ENCODE data around the gene STON1. TPM values are rescaled to one million over a fixed set of nuclear protein-coding genes. Genes with fewer than 3 reads are reported as not detected.

Gene STON1
- total RNA-seq, 1 experiment from 2014 or later, result 5.5 TPM

DNA sequence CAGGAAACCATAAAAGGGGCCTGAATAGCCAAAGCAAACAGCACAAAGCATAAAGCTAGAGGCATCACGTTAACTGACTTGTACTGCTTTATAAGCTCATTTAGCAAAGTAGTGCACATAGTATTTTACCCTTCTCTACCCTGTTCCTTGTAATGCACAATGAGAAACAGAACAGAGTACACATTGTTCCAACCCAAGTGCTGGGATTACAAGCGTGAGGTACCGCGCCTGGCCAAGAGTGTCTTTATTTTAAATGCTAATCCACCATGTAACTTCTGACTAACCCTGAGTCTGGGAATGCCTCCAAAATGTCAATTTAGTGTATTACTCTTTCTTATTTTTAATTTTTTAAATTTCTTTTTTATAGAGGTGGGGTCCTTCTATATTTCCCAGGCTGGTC lies 46.4 kb upstream of the STON1 start:
- Mint-ChIP-seq H3K4me3 (no peak overlapping the region), H3K4me1 (no peaks in the 10 kb centered on the region), H3K27me3 (ENCODE audit: low read depth) (no peaks in the 10 kb centered on the region), H3K27ac (no peak overlapping the region), H3K36me3 (ENCODE audit: insufficient read depth in 1 of 3, low read depth in 3 of 3) (peaks cover 0 to 45% (median 21%) of the 10 kb centered on the region in 3 experiments; a peak in 6 of 7 replicates), H3K9me3 (no peaks in the 10 kb centered on the region)
- H3K18ac ChIP-seq (ENCODE audit: insufficient read length, low read depth, low read length), result no peak overlapping the region
- H3K9me3 ChIP-seq (ENCODE audit: control insufficient read depth, low read depth, low read length), result no peaks in the 10 kb centered on the region
- H3K9ac ChIP-seq (ENCODE audit: extremely low read depth, insufficient read length, low read length), result no peak overlapping the region
- H4K8ac ChIP-seq (replicated peaks; ENCODE audit: insufficient read length, low read depth, low read length), result no peak overlapping the region
- H4K5ac ChIP-seq (ENCODE audit: insufficient read length, low read depth, low read length), result no peak overlapping the region
- no peak overlapping the region for H3K27ac ChIP-seq (ENCODE audit: insufficient read length, low read depth, low read length)
- no peak overlapping the region for H4K91ac ChIP-seq (ENCODE audit: insufficient read length, low read depth, low read length)
- H3K27me3 ChIP-seq (ENCODE audit: insufficient read depth, low read length), result no peaks in the 10 kb centered on the region
- no peak overlapping the region for H2BK15ac ChIP-seq (ENCODE audit: low read depth, low read length)
- H2BK120ac ChIP-seq (ENCODE audit: low read depth, low read length, poor library complexity, severe bottlenecking), result no peak overlapping the region
- TF ChIP-seq, protein P1, sequence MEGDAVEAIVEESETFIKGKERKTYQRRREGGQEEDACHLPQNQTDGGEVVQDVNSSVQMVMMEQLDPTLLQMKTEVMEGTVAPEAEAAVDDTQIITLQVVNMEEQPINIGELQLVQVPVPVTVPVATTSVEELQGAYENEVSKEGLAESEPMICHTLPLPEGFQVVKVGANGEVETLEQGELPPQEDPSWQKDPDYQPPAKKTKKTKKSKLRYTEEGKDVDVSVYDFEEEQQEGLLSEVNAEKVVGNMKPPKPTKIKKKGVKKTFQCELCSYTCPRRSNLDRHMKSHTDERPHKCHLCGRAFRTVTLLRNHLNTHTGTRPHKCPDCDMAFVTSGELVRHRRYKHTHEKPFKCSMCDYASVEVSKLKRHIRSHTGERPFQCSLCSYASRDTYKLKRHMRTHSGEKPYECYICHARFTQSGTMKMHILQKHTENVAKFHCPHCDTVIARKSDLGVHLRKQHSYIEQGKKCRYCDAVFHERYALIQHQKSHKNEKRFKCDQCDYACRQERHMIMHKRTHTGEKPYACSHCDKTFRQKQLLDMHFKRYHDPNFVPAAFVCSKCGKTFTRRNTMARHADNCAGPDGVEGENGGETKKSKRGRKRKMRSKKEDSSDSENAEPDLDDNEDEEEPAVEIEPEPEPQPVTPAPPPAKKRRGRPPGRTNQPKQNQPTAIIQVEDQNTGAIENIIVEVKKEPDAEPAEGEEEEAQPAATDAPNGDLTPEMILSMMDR (conservative IDR thresholded peaks at IDR 0.05), result no peak
- WGBS (ENCODE audit: extremely low coverage, insufficient read length, low lambda C conversion rate), result no CpG with 5 or more reads among the region's 4 CpGs
- H3K79me2 ChIP-seq (ENCODE audit: insufficient read depth, low read length), result no peaks in the 10 kb centered on the region
- H3K14ac ChIP-seq (ENCODE audit: insufficient read depth, low read length), result no peak overlapping the region
- H4K20me1 ChIP-seq (ENCODE audit: control insufficient read depth, insufficient read depth, insufficient read length), result no peaks in the 10 kb centered on the region
- no peak overlapping the region for H3K23ac ChIP-seq (ENCODE audit: insufficient read length, low read depth, low read length)
- H2BK12ac ChIP-seq (ENCODE audit: insufficient read length, low read depth, low read length), result no peak overlapping the region
- no peak for DNase-seq
- no peaks in the 10 kb centered on the region for H3K23me2 ChIP-seq (ENCODE audit: insufficient read length, low read depth, low read length, poor library complexity, severe bottlenecking)
- no peak overlapping the region for H2AFZ ChIP-seq (ENCODE audit: low read length)
- no peak overlapping the region for H3K56ac ChIP-seq (ENCODE audit: insufficient read length, low read depth, low read length)
- H3K4me1 ChIP-seq (ENCODE audit: insufficient read depth, low read length), result no peaks in the 10 kb centered on the region
- H3K79me1 ChIP-seq (ENCODE audit: insufficient read depth, low read depth, low read length, poor library complexity, severe bottlenecking), result no peaks in the 10 kb centered on the region
- H3K4me2 ChIP-seq (ENCODE audit: insufficient read depth, insufficient read length, low read length), result no peak overlapping the region
- H3K4ac ChIP-seq (ENCODE audit: low read depth, low read length), result no peak overlapping the region
- H2AK5ac ChIP-seq (ENCODE audit: insufficient read length, low read length), result no peak overlapping the region
- H3T11ph ChIP-seq (ENCODE audit: low read length), result no peak overlapping the region
- no peak overlapping the region for H2BK5ac ChIP-seq (ENCODE audit: insufficient read length, low read length)
- no peak overlapping the region for H2BK20ac ChIP-seq (ENCODE audit: low read depth, low read length, poor library complexity, severe bottlenecking)

All from H9 (cell line).